ENCODE results near the gene ITGB3.
A peak's percentile ranks its signal among the peaks of the same experiment; 100 is the strongest.
"Not testable (repeated sequence)": the region's sequence is repeated elsewhere in the genome, so short reads cannot be mapped to it uniquely, and the experiment has no call there.

The ITGB3 gene

DNA sequence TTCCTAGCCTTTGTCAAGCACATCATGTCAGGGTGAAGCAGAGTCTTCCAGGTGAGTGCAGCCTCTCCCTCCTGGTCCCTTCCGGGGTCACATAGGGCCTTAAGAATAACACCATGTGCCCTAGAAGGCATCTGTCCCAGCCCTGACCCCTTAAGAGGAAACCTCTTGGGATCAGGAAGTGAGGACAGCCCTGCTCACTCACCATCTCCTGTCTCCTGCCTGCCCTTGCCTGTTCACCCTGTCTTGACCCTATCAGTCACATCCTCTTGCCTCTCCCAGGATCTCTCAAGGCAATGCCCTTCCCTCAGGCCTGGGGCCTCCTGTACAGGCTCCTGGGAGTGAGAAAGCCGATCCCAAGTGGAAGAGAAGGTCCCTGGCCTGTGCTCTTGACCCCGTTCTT is 30.6 kb upstream of the ITGB3 start:
- DNase-seq (ENCODE audit: low spot score) = no peak

GRCh38 chr17:47223460-47223859 is 30.2 kb upstream of the ITGB3 start:
- no peak for DNase-seq (ENCODE audit: low spot score)

DNA sequence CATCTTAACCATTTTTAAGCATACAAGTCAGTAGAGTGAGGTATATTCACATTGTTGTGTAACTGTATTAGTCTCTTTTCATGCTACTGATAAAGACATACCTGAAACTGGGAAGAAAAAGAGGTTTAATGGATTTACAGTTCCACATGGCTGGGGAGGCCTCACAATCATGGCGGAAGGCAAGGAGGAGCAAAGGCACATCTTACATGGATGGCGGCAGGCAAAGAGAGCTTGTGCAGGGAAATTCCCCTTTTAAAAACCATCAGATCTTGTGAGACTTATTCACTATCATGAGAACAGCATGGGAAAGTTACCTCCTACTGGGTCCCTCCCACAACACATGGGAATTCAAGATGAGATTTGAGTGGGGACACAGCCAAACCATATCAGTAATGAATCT is 29.6 kb upstream of the ITGB3 start:
- not testable (repeated sequence) for DNase-seq (ENCODE audit: low spot score)

DNA sequence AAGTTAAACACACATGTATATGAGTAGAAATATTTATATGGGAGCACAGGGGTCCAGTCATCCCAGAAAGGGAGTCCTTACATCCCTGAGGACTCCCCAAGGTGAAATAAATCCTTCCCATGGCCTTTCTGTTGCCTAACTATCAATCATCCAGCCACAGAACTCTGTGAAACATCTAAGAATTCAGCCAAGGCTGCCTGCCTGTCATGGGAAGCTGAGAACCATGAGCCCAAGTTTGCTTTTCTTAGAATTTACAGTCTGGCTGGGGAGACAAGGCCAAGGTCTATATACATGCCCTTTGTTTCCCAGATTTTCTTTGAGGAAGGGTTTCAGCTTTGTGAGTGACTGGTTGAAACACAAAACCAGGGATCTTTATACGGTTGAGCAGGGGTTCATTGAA is 28.7 kb upstream of the ITGB3 start:
- no peak for DNase-seq (ENCODE audit: low spot score)

DNA sequence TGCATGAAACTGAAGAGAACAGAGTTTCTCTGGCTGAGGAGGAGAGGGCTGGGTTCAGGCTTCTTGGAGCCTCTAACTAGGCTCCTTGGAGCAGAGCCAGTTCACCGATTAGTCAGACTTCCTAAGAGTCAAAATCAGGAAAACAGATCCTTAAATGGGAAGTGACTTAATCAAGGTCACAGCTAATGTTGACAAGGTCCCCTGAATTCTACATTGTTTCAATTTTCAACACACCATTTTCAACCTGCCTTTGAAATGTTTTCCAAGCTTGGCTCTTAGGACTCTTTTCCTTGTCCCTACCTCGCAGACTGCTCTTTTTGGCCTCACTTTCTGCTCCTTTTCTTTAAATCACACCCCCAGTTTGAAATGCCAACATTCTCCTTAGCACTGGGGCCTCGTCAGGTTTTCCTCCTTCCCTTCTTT is 28.2 kb upstream of the ITGB3 start:
- no peak for DNase-seq (ENCODE audit: low spot score)

GRCh38 chr17:47225911-47226688 is 27.5 kb upstream of the ITGB3 start:
- DNase-seq (ENCODE audit: low spot score) = no peak

- DNase-seq (ENCODE audit: low spot score) = no peak
These were observed 25.8 kb upstream of the ITGB3 start for GRCh38 chr17:47227862-47228261.

GRCh38 chr17:47229535-47230443 is 23.8 kb upstream of the ITGB3 start:
- peak; percentile 70 for DNase-seq (ENCODE audit: low spot score)

GRCh38 chr17:47230864-47231263 is 22.8 kb upstream of the ITGB3 start:
- no peak for DNase-seq (ENCODE audit: low spot score)

DNA sequence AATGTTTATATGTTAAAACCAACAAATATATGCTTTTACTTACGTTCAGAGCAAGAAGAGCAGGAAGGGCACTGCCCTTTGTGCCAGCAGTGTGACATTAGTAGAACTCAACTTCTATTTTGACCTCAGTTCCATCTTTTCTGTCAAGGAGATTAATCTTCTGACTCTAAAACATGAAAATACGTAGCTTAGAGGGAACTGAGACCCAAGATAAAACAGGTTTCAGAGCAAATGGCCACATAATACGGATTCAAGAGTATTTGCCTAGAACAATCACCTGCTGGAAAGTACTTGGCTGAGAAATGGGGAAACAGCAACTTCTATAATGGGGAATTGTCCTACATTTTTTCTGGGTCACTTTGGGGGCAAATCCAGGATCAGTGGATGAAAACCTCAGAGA is 22.3 kb upstream of the ITGB3 start:
- DNase-seq (ENCODE audit: low spot score) = no peak

DNA sequence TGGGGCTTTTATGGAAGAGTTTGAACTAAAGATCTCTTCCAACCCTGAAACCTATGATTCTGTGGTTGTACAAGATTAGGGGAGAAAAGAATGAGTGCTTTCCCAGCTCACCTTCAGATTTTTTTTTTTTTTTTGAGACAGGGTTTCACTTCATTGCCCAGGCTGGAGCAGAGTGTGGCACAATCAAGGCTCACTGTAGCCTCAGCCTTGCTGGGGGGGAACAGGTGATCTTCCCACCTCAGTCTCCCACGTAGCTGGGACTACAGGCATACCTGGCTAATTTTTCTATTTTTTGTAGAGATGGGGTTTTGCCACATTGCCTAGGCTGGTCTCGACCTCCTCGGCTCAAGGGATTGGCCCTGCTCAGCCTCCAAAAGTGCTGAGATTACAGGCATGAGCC is 21.8 kb upstream of the ITGB3 start:
- no peak for DNase-seq (ENCODE audit: low spot score)

GRCh38 chr17:47232465-47232864 is 21.2 kb upstream of the ITGB3 start:
- DNase-seq (ENCODE audit: low spot score) = no peak

- DNase-seq (ENCODE audit: low spot score) = no peak
These were observed 18.1 kb upstream of the ITGB3 start for GRCh38 chr17:47235506-47235905.

DNA sequence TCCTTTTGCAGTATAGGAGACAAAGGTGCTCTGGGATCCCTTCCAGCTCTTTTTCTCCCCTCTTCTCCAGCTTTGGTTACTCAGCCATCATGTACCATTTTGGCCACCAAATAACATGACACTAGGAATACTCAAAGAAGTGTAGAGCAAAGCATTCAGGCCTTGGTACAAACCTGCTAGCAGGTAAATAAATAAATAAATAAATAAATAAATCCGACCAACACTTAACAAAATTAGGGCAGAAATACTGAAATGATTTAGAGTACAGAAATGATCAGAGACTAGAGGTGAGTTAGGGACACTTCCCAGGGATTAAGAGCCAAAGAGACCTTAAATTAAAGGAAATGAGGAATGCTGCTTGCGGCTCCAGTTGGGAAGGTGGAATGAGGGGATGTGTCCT is 17.7 kb upstream of the ITGB3 start:
- DNase-seq (ENCODE audit: low spot score) = no peak

GRCh38 chr17:47237841-47238240 is 15.8 kb upstream of the ITGB3 start:
- DNase-seq (ENCODE audit: low spot score) = no peak

GRCh38 chr17:47238321-47239010 is 15.2 kb upstream of the ITGB3 start:
- DNase-seq (ENCODE audit: low spot score) = no peak

DNA sequence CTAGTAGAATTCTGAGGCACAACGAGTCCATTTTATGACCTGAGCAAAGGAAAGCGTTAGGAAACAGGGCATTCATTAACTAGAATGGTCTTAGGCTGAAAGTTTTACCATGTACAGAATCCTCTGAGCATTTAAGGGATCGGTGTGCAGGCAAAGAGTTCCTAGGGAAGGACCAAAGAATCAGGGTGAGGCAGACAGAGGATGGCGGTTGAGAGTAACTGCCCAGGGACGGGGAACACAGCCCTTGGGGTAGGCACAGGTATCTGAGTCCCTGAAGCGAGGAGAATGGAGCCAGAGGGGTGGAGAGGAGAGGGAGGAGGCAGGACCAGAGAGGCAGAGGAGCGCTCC is 14.0 kb upstream of the ITGB3 start:
- DNase-seq (ENCODE audit: low spot score) = no peak

GRCh38 chr17:47239967-47240651 is 13.5 kb upstream of the ITGB3 start:
- DNase-seq (ENCODE audit: low spot score) = no peak

- DNase-seq (ENCODE audit: low spot score) = no peak
These were observed 12.8 kb upstream of the ITGB3 start for GRCh38 chr17:47240806-47241205.

DNA sequence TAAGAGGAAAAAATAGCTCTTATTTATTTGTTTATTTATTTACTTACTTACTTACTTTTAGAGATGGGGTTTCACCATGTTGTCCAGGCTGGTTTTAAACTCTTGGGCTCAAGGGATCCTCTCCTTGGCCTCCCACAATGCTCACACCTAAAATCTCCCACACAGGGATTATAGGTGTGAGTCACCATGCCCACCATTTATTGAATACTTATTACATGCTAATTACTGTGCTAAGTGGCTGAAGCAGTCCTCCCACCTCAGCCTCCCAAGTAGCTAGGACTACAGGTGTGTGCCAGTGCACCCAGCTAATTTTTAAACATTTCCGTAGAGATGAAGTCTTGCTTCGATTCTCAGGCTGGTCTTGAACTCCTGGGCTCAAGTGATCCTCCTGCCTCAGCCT is 11.0 kb upstream of the ITGB3 start:
- no peak for DNase-seq (ENCODE audit: low spot score)

DNA sequence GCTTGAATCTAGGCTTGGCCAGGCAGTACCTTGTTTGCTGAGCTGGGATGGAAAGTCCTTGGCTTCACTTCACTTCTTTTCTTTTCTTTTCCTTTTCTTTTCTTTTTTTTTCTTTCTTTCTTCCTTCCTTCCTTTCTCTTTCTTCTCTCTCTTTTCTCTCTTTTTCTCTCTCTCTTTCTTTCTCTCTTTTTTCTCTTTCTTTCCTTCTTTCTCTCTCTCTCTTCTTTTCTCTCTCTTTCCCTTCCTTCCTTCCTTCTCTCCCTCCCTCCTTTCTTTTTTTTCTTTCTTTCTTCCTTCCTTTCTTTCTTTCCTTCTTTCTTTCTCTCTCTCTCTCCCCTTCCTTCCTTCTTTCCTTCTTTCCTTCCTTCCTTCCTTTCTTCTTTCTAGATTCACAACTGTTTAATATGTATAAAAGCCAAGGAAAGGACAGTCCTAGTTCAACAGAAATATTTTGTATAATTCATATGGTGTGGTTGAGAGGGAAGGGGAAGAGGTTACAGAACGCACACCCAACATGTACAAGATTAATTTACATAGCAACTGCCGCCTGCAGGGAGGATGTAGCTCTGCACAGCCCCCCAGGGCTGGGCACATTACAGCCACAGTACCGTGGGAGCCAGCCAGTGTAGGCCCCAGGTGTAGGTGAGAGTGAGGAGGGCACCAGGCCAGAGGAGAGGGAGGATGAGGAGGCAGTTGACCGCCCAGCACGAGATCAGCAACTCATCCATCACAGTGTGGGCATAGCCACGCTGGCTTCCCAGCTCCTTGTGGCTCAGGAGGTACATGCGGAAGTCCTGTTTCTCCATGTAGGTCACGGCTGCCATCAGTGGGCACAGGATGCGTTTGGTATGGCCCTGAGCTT is 9.7 kb upstream of the ITGB3 start:
- DNase-seq (ENCODE audit: low spot score) = no peak
